ENCODE data around the gene CFAP58.
"Not testable (repeated sequence)": the region's sequence is repeated elsewhere in the genome, so short reads cannot be mapped to it uniquely, and the experiment has no call there.

The CFAP58 gene

GRCh38 chr10:104447906-104448305 lies 94.3 kb downstream of the CFAP58 start:
- H3K27ac ChIP-seq (ENCODE audit: low read length), result no peak overlapping the region
- no peaks in the 10 kb centered on the region for H3K9me3 ChIP-seq (ENCODE audit: insufficient read depth, low read depth, low read length)
- no peaks in the 10 kb centered on the region for H3K27me3 ChIP-seq (ENCODE audit: insufficient read depth, low read length)
- H3K36me3 ChIP-seq (ENCODE audit: insufficient read depth, low read depth, low read length), result no peaks in the 10 kb centered on the region
- no peaks in the 10 kb centered on the region for H3K4me1 ChIP-seq (ENCODE audit: insufficient read depth, low read length)
- H3K9ac ChIP-seq (ENCODE audit: low read depth, low read length), result no peak overlapping the region
- no peak overlapping the region for H3K4me3 ChIP-seq (ENCODE audit: low read length)

GRCh38 chr10:104449391-104449790 lies 95.8 kb downstream of the CFAP58 start:
- H3K9me3 ChIP-seq (ENCODE audit: insufficient read depth, low read depth, low read length), result no peaks in the 10 kb centered on the region
- H3K4me1 ChIP-seq (ENCODE audit: insufficient read depth, low read length), result no peaks in the 10 kb centered on the region
- H3K36me3 ChIP-seq (ENCODE audit: insufficient read depth, low read depth, low read length), result no peaks in the 10 kb centered on the region
- H3K27me3 ChIP-seq (ENCODE audit: insufficient read depth, low read length), result no peaks in the 10 kb centered on the region
- H3K27ac ChIP-seq (ENCODE audit: low read length), result no peak overlapping the region
- H3K4me3 ChIP-seq (ENCODE audit: low read length), result no peak overlapping the region
- no peak overlapping the region for H3K9ac ChIP-seq (ENCODE audit: low read depth, low read length)

- H3K27ac ChIP-seq (ENCODE audit: low read length), result no peak overlapping the region
- H3K4me3 ChIP-seq (ENCODE audit: low read length), result no peak overlapping the region
- no peaks in the 10 kb centered on the region for H3K36me3 ChIP-seq (ENCODE audit: insufficient read depth, low read depth, low read length)
- no peak overlapping the region for H3K9ac ChIP-seq (ENCODE audit: low read depth, low read length)
- H3K9me3 ChIP-seq (ENCODE audit: insufficient read depth, low read depth, low read length), result no peaks in the 10 kb centered on the region
- no peaks in the 10 kb centered on the region for H3K27me3 ChIP-seq (ENCODE audit: insufficient read depth, low read length)
- no peaks in the 10 kb centered on the region for H3K4me1 ChIP-seq (ENCODE audit: insufficient read depth, low read length)
These were observed 96.9 kb downstream of the CFAP58 start for GRCh38 chr10:104450490-104450889.

GRCh38 chr10:104450954-104451353 lies 97.3 kb downstream of the CFAP58 start:
- Histone ChIP-seq H3K4me3 (ENCODE audit: low read length) (no peak overlapping the region), H3K4me1 (ENCODE audit: insufficient read depth, low read length) (no peaks in the 10 kb centered on the region)

GRCh38 chr10:104452977-104453376 lies 99.3 kb downstream of the CFAP58 start:
- Histone ChIP-seq H3K9ac (ENCODE audit: low read depth, low read length) (no peak overlapping the region), H3K4me1 (ENCODE audit: insufficient read depth, low read length) (no peaks in the 10 kb centered on the region), H3K4me3 (ENCODE audit: low read length) (no peak overlapping the region), H3K9me3 (ENCODE audit: insufficient read depth, low read depth, low read length) (no peaks in the 10 kb centered on the region), H3K36me3 (ENCODE audit: insufficient read depth, low read depth, low read length) (no peaks in the 10 kb centered on the region), H3K27ac (ENCODE audit: low read length) (no peak overlapping the region), H3K27me3 (ENCODE audit: insufficient read depth, low read length) (no peaks in the 10 kb centered on the region)

More at GRCh38 chr10:104450954-104451353, 97.3 kb downstream of the CFAP58 start:
- H3K9ac ChIP-seq (ENCODE audit: low read depth, low read length), result no peak overlapping the region
- no peaks in the 10 kb centered on the region for H3K9me3 ChIP-seq (ENCODE audit: insufficient read depth, low read depth, low read length)
- no peak overlapping the region for H3K27ac ChIP-seq (ENCODE audit: low read length)
- H3K36me3 ChIP-seq (ENCODE audit: insufficient read depth, low read depth, low read length), result no peaks in the 10 kb centered on the region
- H3K27me3 ChIP-seq (ENCODE audit: insufficient read depth, low read length), result no peaks in the 10 kb centered on the region

- Histone ChIP-seq H3K27ac (ENCODE audit: low read length) (no peak overlapping the region), H3K4me3 (ENCODE audit: low read length) (no peak overlapping the region)
These were observed 103.3 kb downstream of the CFAP58 start for GRCh38 chr10:104456802-104457542.

GRCh38 chr10:104457543-104457828 lies 103.9 kb downstream of the CFAP58 start:
- Histone ChIP-seq H3K4me3 (ENCODE audit: low read length) (no peak overlapping the region), H3K27me3 (ENCODE audit: insufficient read depth, low read length) (no peaks in the 10 kb centered on the region), H3K4me1 (ENCODE audit: insufficient read depth, low read length) (no peaks in the 10 kb centered on the region), H3K27ac (ENCODE audit: low read length) (no peak overlapping the region), H3K9ac (ENCODE audit: low read depth, low read length) (no peak overlapping the region), H3K36me3 (ENCODE audit: insufficient read depth, low read depth, low read length) (no peaks in the 10 kb centered on the region), H3K9me3 (ENCODE audit: insufficient read depth, low read depth, low read length) (peaks cover 2% of the 10 kb centered on the region; the same call in 1 of the 2 replicates)

More at GRCh38 chr10:104456802-104457542, 103.3 kb downstream of the CFAP58 start:
- no peaks in the 10 kb centered on the region for H3K27me3 ChIP-seq (ENCODE audit: insufficient read depth, low read length)
- no peaks in the 10 kb centered on the region for H3K4me1 ChIP-seq (ENCODE audit: insufficient read depth, low read length)
- H3K9ac ChIP-seq (ENCODE audit: low read depth, low read length), result no peak overlapping the region
- H3K9me3 ChIP-seq (ENCODE audit: insufficient read depth, low read depth, low read length), result no peaks in the 10 kb centered on the region
- H3K36me3 ChIP-seq (ENCODE audit: insufficient read depth, low read depth, low read length), result no peaks in the 10 kb centered on the region

- not testable (repeated sequence) for H3K27ac ChIP-seq (ENCODE audit: low read length); H3K4me3 ChIP-seq (ENCODE audit: low read length); H3K27me3 ChIP-seq (ENCODE audit: insufficient read depth, low read length); H3K36me3 ChIP-seq (ENCODE audit: insufficient read depth, low read depth, low read length); H3K9ac ChIP-seq (ENCODE audit: low read depth, low read length); H3K4me1 ChIP-seq (ENCODE audit: insufficient read depth, low read length)
- peaks cover 28% of the 10 kb centered on the region; the same call in 1 of the 2 replicates for H3K9me3 ChIP-seq (ENCODE audit: insufficient read depth, low read depth, low read length)
These were observed 111.9 kb downstream of the CFAP58 start for GRCh38 chr10:104465575-104465974.

- H3K9me3 ChIP-seq (ENCODE audit: insufficient read depth, low read depth, low read length), result peaks cover 12% of the 10 kb centered on the region; the same call in 1 of the 2 replicates
- H3K4me3 ChIP-seq (ENCODE audit: low read length); H3K27me3 ChIP-seq (ENCODE audit: insufficient read depth, low read length); H3K9ac ChIP-seq (ENCODE audit: low read depth, low read length); H3K36me3 ChIP-seq (ENCODE audit: insufficient read depth, low read depth, low read length); H3K27ac ChIP-seq (ENCODE audit: low read length); H3K4me1 ChIP-seq (ENCODE audit: insufficient read depth, low read length): not testable (repeated sequence)
These were observed 115.2 kb downstream of the CFAP58 start for GRCh38 chr10:104468818-104469217.

GRCh38 chr10:104472505-104472904 lies 118.9 kb downstream of the CFAP58 start:
- Histone ChIP-seq H3K9me3 (ENCODE audit: insufficient read depth, low read depth, low read length) (no peaks in the 10 kb centered on the region), H3K27ac (ENCODE audit: low read length) (no peak overlapping the region), H3K27me3 (ENCODE audit: insufficient read depth, low read length) (no peaks in the 10 kb centered on the region), H3K4me1 (ENCODE audit: insufficient read depth, low read length) (peaks cover 6% of the 10 kb centered on the region), H3K4me3 (ENCODE audit: low read length) (no peak overlapping the region), H3K36me3 (ENCODE audit: insufficient read depth, low read depth, low read length) (no peaks in the 10 kb centered on the region), H3K9ac (ENCODE audit: low read depth, low read length) (no peak overlapping the region)

- peaks cover 6% of the 10 kb centered on the region for H3K4me1 ChIP-seq (ENCODE audit: insufficient read depth, low read length)
- no peak overlapping the region for H3K4me3 ChIP-seq (ENCODE audit: low read length)
- no peak overlapping the region for H3K9ac ChIP-seq (ENCODE audit: low read depth, low read length)
- H3K27me3 ChIP-seq (ENCODE audit: insufficient read depth, low read length), result no peaks in the 10 kb centered on the region
- H3K27ac ChIP-seq (ENCODE audit: low read length), result no peak overlapping the region
- H3K36me3 ChIP-seq (ENCODE audit: insufficient read depth, low read depth, low read length), result no peaks in the 10 kb centered on the region
- no peaks in the 10 kb centered on the region for H3K9me3 ChIP-seq (ENCODE audit: insufficient read depth, low read depth, low read length)
These were observed 119.5 kb downstream of the CFAP58 start for GRCh38 chr10:104472957-104473745.

GRCh38 chr10:104478380-104478779 lies 124.7 kb downstream of the CFAP58 start:
- no peaks in the 10 kb centered on the region for H3K27me3 ChIP-seq (ENCODE audit: insufficient read depth, low read length)
- H3K36me3 ChIP-seq (ENCODE audit: insufficient read depth, low read depth, low read length), result no peaks in the 10 kb centered on the region
- H3K27ac ChIP-seq (ENCODE audit: low read length), result no peak overlapping the region
- no peak overlapping the region for H3K9ac ChIP-seq (ENCODE audit: low read depth, low read length)
- H3K4me1 ChIP-seq (ENCODE audit: insufficient read depth, low read length), result no peaks in the 10 kb centered on the region
- H3K9me3 ChIP-seq (ENCODE audit: insufficient read depth, low read depth, low read length), result no peaks in the 10 kb centered on the region
- H3K4me3 ChIP-seq (ENCODE audit: low read length), result no peak overlapping the region

Data from iPS-20b (cell line).